HG03039 (cell line): Measurements from ENCODE around the gene B4GALNT2.

ENCODE experiments used
- ATAC-seq: cut with Tn5 transposase; IDR thresholded peaks from one replicate; pipeline ENCODE4 v1.9.1; 2021; ENCODE audit warnings: mild to moderate bottlenecking, moderate library complexity; ENCODE audit not compliant: unreplicated experiment

Gene B4GALNT2

GRCh38 chr17:49209061-49209571 is 76.5 kb downstream of the B4GALNT2 start:
- no peak for ATAC-seq

GRCh38 chr17:49210158-49211029 is 77.8 kb downstream of the B4GALNT2 start, which contains the start of the genes ABI3 and GNGT2:
ABI3 (plus strand) TSS chr17:49210707; CDS start chr17:49210725, 18 bp downstream.
GNGT2 (minus strand) TSS chr17:49210574; CDS start chr17:49207422, 3,152 bp downstream.
- peak; percentile 73 for ATAC-seq

GRCh38 chr17:49213399-49213798 is 80.8 kb downstream of the B4GALNT2 start:
- no peak for ATAC-seq

GRCh38 chr17:49213847-49214246 is 81.3 kb downstream of the B4GALNT2 start:
- no peak for ATAC-seq

- ATAC-seq: no peak
Observed at GRCh38 chr17:49214676-49215360, 82.2 kb downstream of the B4GALNT2 start.

- ATAC-seq: no peak
Observed at GRCh38 chr17:49216482-49216881, 83.9 kb downstream of the B4GALNT2 start.

GRCh38 chr17:49216953-49217650 is 84.5 kb downstream of the B4GALNT2 start:
- no peak for ATAC-seq

GRCh38 chr17:49217651-49218413 is 85.3 kb downstream of the B4GALNT2 start:
- ATAC-seq: peak; percentile 41

- ATAC-seq: no peak
Observed at GRCh38 chr17:49218941-49219913, 86.7 kb downstream of the B4GALNT2 start.

- ATAC-seq: no peak
Observed at GRCh38 chr17:49219987-49220386, 87.4 kb downstream of the B4GALNT2 start.

GRCh38 chr17:49223168-49223516 is 90.6 kb downstream of the B4GALNT2 start:
- no peak for ATAC-seq

GRCh38 chr17:49223517-49224197 is 91.1 kb downstream of the B4GALNT2 start:
- no peak for ATAC-seq

GRCh38 chr17:49224198-49224996 is 91.8 kb downstream of the B4GALNT2 start:
- ATAC-seq: no peak

- ATAC-seq: no peak
Observed at GRCh38 chr17:49224997-49225337, 92.4 kb downstream of the B4GALNT2 start.

GRCh38 chr17:49225554-49226236 is 93.1 kb downstream of the B4GALNT2 start:
- no peak for ATAC-seq
